Suprapubic skin (tissue), 4 donors: ENCODE results near the gene DPYD.

Experiments used
- EP300 ChIP-seq: sonication (generic); formaldehyde crosslinking; IDR thresholded peaks from one replicate; pipeline ENCODE4 v1.6.1; 2017; ENCODE audit warnings: antibody characterized with exemption
- POLR2A ChIP-seq, 2 donors: fragments of 450-650 bp; IDR thresholded peaks; one replicate each; pipeline ENCODE4 v1.6.1; 2017; ENCODE audit warnings: antibody characterized with exemption in 2 of 2, mild to moderate bottlenecking in 2 of 2, moderate library complexity in 2 of 2
- POLR2AphosphoS5 ChIP-seq, 3 donors: sonication (generic); formaldehyde crosslinking; IDR thresholded peaks; one replicate each; pipeline ENCODE4 v1.6.1; 2017; ENCODE audit warnings: antibody characterized with exemption in 3 of 3

- TF ChIP-seq POLR2AphosphoS5 (IDR thresholded peaks at IDR 0.05) (no peak), POLR2A (IDR thresholded peaks at IDR 0.05) (no peak), EP300 (no peak)
Observed at GRCh38 chr1:97571760-97572159, 349.1 kb downstream of the DPYD start.
